H9 (cell line): ENCODE data around the gene NCF2. TPM values are rescaled to one million over a fixed set of nuclear protein-coding genes. Genes with fewer than 3 reads are reported as not detected.

Experiments used
- DNase-seq: peaks from one replicate; pipeline ENCODE4 v3.0.0-alpha.2; 2017
- H2AFZ ChIP-seq: one replicate; pipeline ENCODE4 v1.6.1; 2013; ENCODE audit warnings: mild to moderate bottlenecking, low read length, control low read depth, moderate library complexity
- H2AK5ac ChIP-seq: 2 replicates; pipeline ENCODE4 v1.6.1; 2013; ENCODE audit warnings: low read length, control low read depth, mixed read lengths; ENCODE audit not compliant: insufficient read length
- H2BK120ac ChIP-seq: one replicate; pipeline ENCODE4 v1.6.1; 2013; ENCODE audit warnings: low read depth, mild to moderate bottlenecking, low read length, control low read depth, inconsistent platforms; ENCODE audit not compliant: poor library complexity, severe bottlenecking
- H2BK12ac ChIP-seq: 2 replicates; pipeline ENCODE4 v1.6.1; 2013; ENCODE audit warnings: low read length, control low read depth, mixed read lengths, low read depth; ENCODE audit not compliant: insufficient read length
- H2BK15ac ChIP-seq: 2 replicates; pipeline ENCODE4 v1.6.1; 2013; ENCODE audit warnings: low read depth, low read length, control low read depth
- H2BK20ac ChIP-seq: one replicate; pipeline ENCODE4 v1.6.1; 2013; ENCODE audit warnings: low read depth, mild to moderate bottlenecking, low read length, control low read depth, inconsistent platforms; ENCODE audit not compliant: poor library complexity, severe bottlenecking
- H2BK5ac ChIP-seq: 2 replicates; pipeline ENCODE4 v1.6.1; 2013; ENCODE audit warnings: low read length, control low read depth, mixed read lengths; ENCODE audit not compliant: insufficient read length
- H3K14ac ChIP-seq: 2 replicates; pipeline ENCODE4 v1.6.1; 2013; ENCODE audit warnings: low read length, control low read depth; ENCODE audit not compliant: insufficient read depth
- H3K18ac ChIP-seq: 2 replicates; pipeline ENCODE4 v1.6.1; 2013; ENCODE audit warnings: low read depth, mild to moderate bottlenecking, mixed read lengths, low read length, control low read depth; ENCODE audit not compliant: insufficient read length
- H3K23ac ChIP-seq: 2 replicates; pipeline ENCODE4 v1.6.1; 2013; ENCODE audit warnings: low read length, control low read depth, mixed read lengths, low read depth; ENCODE audit not compliant: insufficient read length
- H3K23me2 ChIP-seq: 2 replicates; pipeline ENCODE4 v1.6.1; 2013; ENCODE audit warnings: low read depth, mild to moderate bottlenecking, mixed read lengths, low read length, control low read depth; ENCODE audit not compliant: insufficient read length, poor library complexity, severe bottlenecking
- H3K27ac ChIP-seq: 2 replicates; pipeline ENCODE4 v1.5.1; 2013; ENCODE audit warnings: low read length, control low read depth, mixed read lengths, low read depth; ENCODE audit not compliant: insufficient read length
- H3K27me3 ChIP-seq: 2 replicates; pipeline ENCODE4 v1.6.1; 2013; ENCODE audit warnings: low read length, control low read depth, inconsistent platforms; ENCODE audit not compliant: insufficient read depth
- H3K4ac ChIP-seq: 2 replicates; pipeline ENCODE4 v1.6.1; 2013; ENCODE audit warnings: low read depth, mild to moderate bottlenecking, control low read depth, inconsistent platforms, low read length, moderate library complexity
- H3K4me1 ChIP-seq: 2 replicates; pipeline ENCODE4 v1.6.1; 2013; ENCODE audit warnings: low read length, control low read depth, inconsistent platforms; ENCODE audit not compliant: insufficient read depth
- H3K4me2 ChIP-seq: 2 replicates; pipeline ENCODE4 v1.6.1; 2013; ENCODE audit warnings: low read length, control low read depth, mixed read lengths; ENCODE audit not compliant: insufficient read length, insufficient read depth
- H3K56ac ChIP-seq: 2 replicates; pipeline ENCODE4 v1.6.1; 2013; ENCODE audit warnings: low read depth, mild to moderate bottlenecking, mixed read lengths, low read length, control low read depth; ENCODE audit not compliant: insufficient read length
- H3K79me1 ChIP-seq: 2 replicates; pipeline ENCODE4 v1.6.1; 2013; ENCODE audit warnings: low read depth, mild to moderate bottlenecking, moderate library complexity, low read length, control low read depth, inconsistent platforms; ENCODE audit not compliant: insufficient read depth, poor library complexity, severe bottlenecking
- H3K79me2 ChIP-seq: 2 replicates; pipeline ENCODE4 v1.6.1; 2013; ENCODE audit warnings: low read length, control low read depth, inconsistent platforms; ENCODE audit not compliant: insufficient read depth
- H3K9ac ChIP-seq: 2 replicates; pipeline ENCODE4 v1.6.1; 2013; ENCODE audit warnings: low read length, control low read depth, mixed read lengths; ENCODE audit not compliant: insufficient read length; ENCODE audit errors: extremely low read depth
- H3K9me3 ChIP-seq: one replicate; pipeline ENCODE4 v1.6.1; 2013; ENCODE audit warnings: low read depth, low read length, inconsistent platforms; ENCODE audit not compliant: control insufficient read depth
- H3T11ph ChIP-seq: one replicate; pipeline ENCODE4 v1.6.1; 2013; ENCODE audit warnings: mild to moderate bottlenecking, low read length, control low read depth, inconsistent platforms
- H4K20me1 ChIP-seq: one replicate; pipeline ENCODE4 v1.6.1; 2013; ENCODE audit not compliant: control insufficient read depth, insufficient read length, insufficient read depth
- H4K5ac ChIP-seq: 2 replicates; pipeline ENCODE4 v1.6.1; 2013; ENCODE audit warnings: low read depth, mild to moderate bottlenecking, mixed read lengths, low read length, control low read depth; ENCODE audit not compliant: insufficient read length
- H4K8ac ChIP-seq: replicated peaks from 2 replicates; pipeline ENCODE4 v1.6.1; 2013; ENCODE audit warnings: low read length, control low read depth, mixed read lengths, low read depth; ENCODE audit not compliant: insufficient read length
- H4K91ac ChIP-seq: 2 replicates; pipeline ENCODE4 v1.6.1; 2013; ENCODE audit warnings: low read depth, mild to moderate bottlenecking, moderate library complexity, mixed read lengths, low read length, control low read depth; ENCODE audit not compliant: insufficient read length
- H3K27ac Mint-ChIP-seq, 3 experiments: 2 replicates in 2 of 3; 3 replicates in 1 of 3; pipeline ENCODE4 v1.8.0; 2020 to 2021; ENCODE audit warnings: mixed read lengths in 3 of 3, mild to moderate bottlenecking in 1 of 3, moderate library complexity in 1 of 3
- H3K27me3 Mint-ChIP-seq: 2 replicates; pipeline ENCODE4 v1.8.0; 2021; ENCODE audit warnings: low read depth, mild to moderate bottlenecking, moderate library complexity, mixed read lengths
- H3K36me3 Mint-ChIP-seq, 3 experiments: 2 replicates in 2 of 3; 3 replicates in 1 of 3; pipeline ENCODE4 v1.8.0; 2020 to 2021; ENCODE audit warnings: low read depth in 3 of 3, mixed read lengths in 3 of 3; ENCODE audit not compliant: insufficient read depth in 1 of 3
- H3K4me1 Mint-ChIP-seq, 2 experiments: 2 replicates each; pipeline ENCODE4 v1.8.0; 2020; ENCODE audit warnings: mixed read lengths in 2 of 2
- H3K4me3 Mint-ChIP-seq, 2 experiments: 2 replicates in 1 of 2; 3 replicates in 1 of 2; pipeline ENCODE4 v1.8.0; 2020 to 2021; ENCODE audit warnings: mild to moderate bottlenecking in 2 of 2, mixed read lengths in 2 of 2, moderate library complexity in 1 of 2
- H3K9me3 Mint-ChIP-seq, 2 experiments: 2 replicates in 1 of 2; 3 replicates in 1 of 2; pipeline ENCODE4 v1.8.0; 2020; ENCODE audit warnings: mild to moderate bottlenecking in 2 of 2, mixed read lengths in 2 of 2, moderate library complexity in 1 of 2
- WGBS: extraction: QIAGEN DNeasy Blood & Tissue Kit; methylation state at CpG from one replicate; pipeline ENCODE4 v1.1.7; 2013; ENCODE audit warnings: missing lambda C conversion rate, low lambda C conversion rate, mixed read lengths; ENCODE audit not compliant: insufficient read length; ENCODE audit errors: extremely low coverage; 5-methylcytosine and 5-hydroxymethylcytosine counted together
- total RNA-seq: library from RNA; stranded (reverse); gene quantifications from 2 replicates; pipeline ENCODE4 v1.2.1, GENCODE V29; 2021
- TF ChIP-seq, protein P1 (sequence below): fragments of 200-600 bp; sonication (generic); conservative IDR thresholded peaks from 3 replicates; pipeline ENCODE4 v1.8.0; 2021; ENCODE audit warnings: antibody characterized with exemption, mild to moderate bottlenecking

NCF2 gene
- total RNA-seq, 1 experiment from 2014 or later = not detected

DNA sequence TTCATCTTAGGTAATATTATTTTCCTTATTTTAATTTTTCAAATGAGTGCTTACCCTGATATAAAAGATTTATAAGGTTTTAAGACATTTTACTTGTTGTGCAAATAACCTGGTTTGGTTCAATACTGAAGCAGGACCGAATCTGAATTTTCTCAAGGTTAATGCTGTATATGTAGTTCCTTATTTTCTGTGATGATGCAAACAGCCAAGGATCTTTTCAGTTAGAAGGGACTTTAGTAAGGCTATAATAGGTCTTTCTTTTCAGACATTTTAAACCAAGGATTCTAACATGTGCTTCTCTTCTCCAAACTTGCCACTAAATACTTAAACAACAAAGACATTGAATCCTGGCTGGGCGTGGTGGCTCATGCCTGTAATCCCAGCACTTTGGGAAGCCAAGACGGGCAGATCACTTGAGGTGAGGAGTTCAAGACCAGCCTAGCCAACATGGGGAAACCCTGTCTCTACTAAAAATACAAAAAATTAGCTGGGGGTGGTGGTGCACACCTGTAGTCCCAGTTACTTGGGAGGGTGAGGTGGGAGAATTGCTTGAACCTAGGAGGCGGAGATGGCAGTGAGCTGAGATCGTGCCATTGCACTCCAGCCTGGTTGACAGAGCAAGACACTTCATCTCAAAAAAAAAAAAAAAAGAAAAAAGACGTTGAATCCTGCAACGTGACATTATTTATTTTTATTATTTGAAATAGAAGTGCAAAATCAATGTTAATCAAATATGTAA, 48.6 kb upstream of the NCF2 start:
- H3K79me1 ChIP-seq = no peaks in the 10 kb centered on the region
- no peak for DNase-seq
- no peak overlapping the region for H2AFZ ChIP-seq
- H3K23me2 ChIP-seq = peaks cover 4% of the 10 kb centered on the region
- H3K27ac ChIP-seq = no peak overlapping the region
- H3K56ac ChIP-seq = no peak overlapping the region
- no peak overlapping the region for H4K8ac ChIP-seq
- no peak overlapping the region for H4K5ac ChIP-seq
- no peaks in the 10 kb centered on the region for H3K79me2 ChIP-seq
- no peaks in the 10 kb centered on the region; a peak in 1 of 7 replicates for H3K36me3 Mint-ChIP-seq
- H3T11ph ChIP-seq = no peak overlapping the region
- no peak overlapping the region for H3K4me2 ChIP-seq
- no peak overlapping the region for H3K9ac ChIP-seq
- no peak overlapping the region for H3K27ac Mint-ChIP-seq
- no peak overlapping the region for H2AK5ac ChIP-seq
- H3K4me1 ChIP-seq = no peaks in the 10 kb centered on the region
- H3K9me3 Mint-ChIP-seq = no peaks in the 10 kb centered on the region; a peak in 1 of 5 replicates
- no peak overlapping the region for H3K14ac ChIP-seq
- H2BK20ac ChIP-seq = no peak overlapping the region
- H2BK5ac ChIP-seq = no peak overlapping the region
- no peak overlapping the region for H3K18ac ChIP-seq
- H3K4me1 Mint-ChIP-seq = peaks cover 15 to 18% of the 10 kb centered on the region in 2 experiments
- H2BK12ac ChIP-seq = no peak overlapping the region
- TF ChIP-seq, protein P1, sequence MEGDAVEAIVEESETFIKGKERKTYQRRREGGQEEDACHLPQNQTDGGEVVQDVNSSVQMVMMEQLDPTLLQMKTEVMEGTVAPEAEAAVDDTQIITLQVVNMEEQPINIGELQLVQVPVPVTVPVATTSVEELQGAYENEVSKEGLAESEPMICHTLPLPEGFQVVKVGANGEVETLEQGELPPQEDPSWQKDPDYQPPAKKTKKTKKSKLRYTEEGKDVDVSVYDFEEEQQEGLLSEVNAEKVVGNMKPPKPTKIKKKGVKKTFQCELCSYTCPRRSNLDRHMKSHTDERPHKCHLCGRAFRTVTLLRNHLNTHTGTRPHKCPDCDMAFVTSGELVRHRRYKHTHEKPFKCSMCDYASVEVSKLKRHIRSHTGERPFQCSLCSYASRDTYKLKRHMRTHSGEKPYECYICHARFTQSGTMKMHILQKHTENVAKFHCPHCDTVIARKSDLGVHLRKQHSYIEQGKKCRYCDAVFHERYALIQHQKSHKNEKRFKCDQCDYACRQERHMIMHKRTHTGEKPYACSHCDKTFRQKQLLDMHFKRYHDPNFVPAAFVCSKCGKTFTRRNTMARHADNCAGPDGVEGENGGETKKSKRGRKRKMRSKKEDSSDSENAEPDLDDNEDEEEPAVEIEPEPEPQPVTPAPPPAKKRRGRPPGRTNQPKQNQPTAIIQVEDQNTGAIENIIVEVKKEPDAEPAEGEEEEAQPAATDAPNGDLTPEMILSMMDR = no peak
- H2BK15ac ChIP-seq = no peak overlapping the region
- H3K4me3 Mint-ChIP-seq = no peak overlapping the region
- H2BK120ac ChIP-seq = no peak overlapping the region
- H4K20me1 ChIP-seq = no peaks in the 10 kb centered on the region
- no CpG with 5 or more reads among the region's 7 CpGs for WGBS
- H3K27me3 ChIP-seq = no peaks in the 10 kb centered on the region; the same call in 1 of the 2 replicates
- peaks cover 14% of the 10 kb centered on the region for H3K27me3 Mint-ChIP-seq
- H3K4ac ChIP-seq = no peak overlapping the region
- no peak overlapping the region for H4K91ac ChIP-seq
- H3K23ac ChIP-seq = no peak overlapping the region
- no peaks in the 10 kb centered on the region for H3K9me3 ChIP-seq
